GM23248 (cell line): ENCODE data around the gene ARHGAP26. TPM values are rescaled to one million over a fixed set of nuclear protein-coding genes. Genes with fewer than 3 reads are reported as not detected.

Experiments
- DNase-seq: peaks from one replicate; pipeline ENCODE4 v3.0.0-alpha.2; 2015
- H2AFZ ChIP-seq: fragments of 200-600 bp; sonication (generic); 2 replicates; pipeline ENCODE4 v1.6.1; 2016; ENCODE audit warnings: antibody characterized with exemption
- H3F3A ChIP-seq: fragments of 200-600 bp; sonication (generic); 2 replicates; pipeline ENCODE4 v1.6.1; 2016; ENCODE audit warnings: mild to moderate bottlenecking, antibody characterized with exemption, mixed run types; ENCODE audit not compliant: insufficient read depth
- H3K27ac ChIP-seq: fragments of 200-600 bp; sonication (generic); 2 replicates; pipeline ENCODE4 v1.5.1; 2016; ENCODE audit warnings: mild to moderate bottlenecking
- H3K27me3 ChIP-seq: fragments of 200-600 bp; sonication (generic); replicated peaks from 2 replicates; pipeline ENCODE4 v1.6.1; 2016; ENCODE audit warnings: mild to moderate bottlenecking; ENCODE audit not compliant: insufficient read depth
- H3K36me3 ChIP-seq: fragments of 200-600 bp; sonication (generic); 2 replicates; pipeline ENCODE4 v1.6.1; 2016; ENCODE audit warnings: low read depth, mild to moderate bottlenecking
- H3K4me1 ChIP-seq: fragments of 200-600 bp; sonication (generic); 2 replicates; pipeline ENCODE4 v1.6.1; 2016; ENCODE audit warnings: mild to moderate bottlenecking; ENCODE audit not compliant: insufficient read depth
- H3K4me2 ChIP-seq: fragments of 200-600 bp; sonication (generic); one replicate; pipeline ENCODE4 v1.6.1; 2016; ENCODE audit warnings: mild to moderate bottlenecking; ENCODE audit not compliant: unreplicated experiment
- H3K4me3 ChIP-seq: fragments of 200-600 bp; sonication (generic); 2 replicates; pipeline ENCODE4 v1.5.1; 2016; ENCODE audit warnings: mild to moderate bottlenecking
- H3K79me2 ChIP-seq: fragments of 200-600 bp; sonication (generic); 2 replicates; pipeline ENCODE4 v1.6.1; 2016; ENCODE audit warnings: mild to moderate bottlenecking; ENCODE audit not compliant: insufficient read depth
- H3K9ac ChIP-seq: fragments of 200-600 bp; sonication (generic); 2 replicates; pipeline ENCODE4 v1.6.1; 2016; ENCODE audit warnings: mild to moderate bottlenecking
- H3K9me2 ChIP-seq: fragments of 200-600 bp; sonication (generic); 2 replicates; pipeline ENCODE4 v1.6.1; 2016; ENCODE audit warnings: mixed run types, mild to moderate bottlenecking, moderate library complexity; ENCODE audit not compliant: insufficient read depth
- H3K9me3 ChIP-seq: fragments of 200-600 bp; sonication (generic); one replicate; pipeline ENCODE4 v1.6.1; 2017; ENCODE audit warnings: low read depth
- H4K20me1 ChIP-seq: fragments of 200-600 bp; sonication (generic); 2 replicates; pipeline ENCODE4 v1.6.0; 2016; ENCODE audit not compliant: insufficient read depth
- EZH2 ChIP-seq: fragments of 200-600 bp; sonication (generic); IDR thresholded peaks from 2 replicates; pipeline ENCODE4 v1.6.1; 2018; ENCODE audit warnings: antibody characterized with exemption, mild to moderate bottlenecking; ENCODE audit not compliant: insufficient read depth, poor library complexity, severe bottlenecking
- EZH2phosphoT487 ChIP-seq: fragments of 200-600 bp; sonication (generic); IDR thresholded peaks from 2 replicates; pipeline ENCODE4 v1.6.1; 2018; ENCODE audit warnings: antibody characterized with exemption, moderate library complexity, mild to moderate bottlenecking, low read depth; ENCODE audit not compliant: insufficient read depth
- WGBS, 2 experiments: methylation state at CpG; one replicate each; pipeline ENCODE4 v1.1.6; 2015 to 2017; ENCODE audit warnings: low lambda C conversion rate in 2 of 2, low coverage in 1 of 2; ENCODE audit errors: missing lambda C conversion rate in 2 of 2; 5-methylcytosine and 5-hydroxymethylcytosine counted together
- in situ Hi-C: fragments of 300-500 bp; cut with MboI; formaldehyde crosslinking; loops from 2 replicates; pipeline ENCODE4 v1.15.0; 2020
- polyA plus RNA-seq: library from polyadenylated mRNA; unstranded; fragments of >200 nt; fragmentation: Nextera tagmentation; extraction: Ambion mirVana; gene quantifications from 2 replicates; pipeline ENCODE4 v1.2.1, GENCODE V29; 2016
- total RNA-seq: library from RNA; depleted of rRNA; stranded (reverse); fragments of >200 nt; shearing (Covaris generic); gene quantifications from 2 replicates; pipeline ENCODE4 v1.2.3, GENCODE V29; 2014

Gene ARHGAP26
- total and polyA plus RNA-seq, 2 experiments from 2014 or later = 1.6 to 1.7 TPM

GRCh38 chr5:142820447-142820846, 50.3 kb downstream of the ARHGAP26 start:
- H3K27ac ChIP-seq = no peak overlapping the region
- in situ Hi-C loops = no loop called here
- DNase-seq = no peak
- no peak overlapping the region for H2AFZ ChIP-seq
- no peaks in the 10 kb centered on the region for H3K9me3 ChIP-seq
- TF ChIP-seq EZH2 (no peak), EZH2phosphoT487 (no peak)
- H3K9me2 ChIP-seq = no peaks in the 10 kb centered on the region
- no peak overlapping the region for H3K9ac ChIP-seq
- H3K4me2 ChIP-seq = no peak overlapping the region
- H4K20me1 ChIP-seq = no peaks in the 10 kb centered on the region
- peaks cover 35% of the 10 kb centered on the region for H3F3A ChIP-seq
- H3K79me2 ChIP-seq = no peaks in the 10 kb centered on the region
- no peaks in the 10 kb centered on the region for H3K36me3 ChIP-seq
- 96 to 98% methylated on average over 5 of the region's 5 CpGs for WGBS, 2 experiments
- no peak overlapping the region for H3K4me3 ChIP-seq
- H3K27me3 ChIP-seq = no peaks in the 10 kb centered on the region
- peaks cover 68% of the 10 kb centered on the region for H3K4me1 ChIP-seq

- Histone ChIP-seq H3K4me1 (peaks cover 72% of the 10 kb centered on the region), H4K20me1 (no peaks in the 10 kb centered on the region), H3K4me3 (no peak overlapping the region), H3K9me2 (no peaks in the 10 kb centered on the region), H3K4me2 (peak overlapping the region; percentile 80), H3K27ac (0 out of 2 replicates have a peak overlapping the region, but pooled peaks have one; percentile 2), H2AFZ (no peak overlapping the region), H3K9ac (no peak overlapping the region), H3K27me3 (no peaks in the 10 kb centered on the region), H3K36me3 (no peaks in the 10 kb centered on the region), H3K79me2 (no peaks in the 10 kb centered on the region), H3K9me3 (no peaks in the 10 kb centered on the region), H3F3A (peaks cover 30% of the 10 kb centered on the region)
- no peak for DNase-seq
- 76 to 83% methylated on average over 2 of the region's 2 CpGs for WGBS, 2 experiments
- TF ChIP-seq EZH2phosphoT487 (no peak), EZH2 (no peak)
- in situ Hi-C loops = no loop called here
Observed at GRCh38 chr5:142821034-142821732, 51.0 kb downstream of the ARHGAP26 start.

GRCh38 chr5:142821733-142822487, 51.7 kb downstream of the ARHGAP26 start:
- peak; percentile 95 for DNase-seq
- no peak overlapping the region for H2AFZ ChIP-seq
- no peaks in the 10 kb centered on the region for H3K27me3 ChIP-seq
- peak overlapping the region; percentile 36; the same call in 1 of the 2 replicates for H3K4me3 ChIP-seq
- H3F3A ChIP-seq = peaks cover 32% of the 10 kb centered on the region
- no peaks in the 10 kb centered on the region for H3K9me3 ChIP-seq
- peak overlapping the region; percentile 20 for H3K27ac ChIP-seq
- no peaks in the 10 kb centered on the region for H3K79me2 ChIP-seq
- H3K9ac ChIP-seq = no peak overlapping the region
- H3K4me1 ChIP-seq = peaks cover 72% of the 10 kb centered on the region
- H4K20me1 ChIP-seq = no peaks in the 10 kb centered on the region
- TF ChIP-seq EZH2 (no peak), EZH2phosphoT487 (no peak)
- 17 to 22% methylated on average over 3 of the region's 3 CpGs for WGBS, 2 experiments
- H3K9me2 ChIP-seq = no peaks in the 10 kb centered on the region
- no peaks in the 10 kb centered on the region for H3K36me3 ChIP-seq
- in situ Hi-C loops = no loop called here
- peak overlapping the region; percentile 80 for H3K4me2 ChIP-seq

- DNase-seq = no peak
- peaks cover 72% of the 10 kb centered on the region for H3K4me1 ChIP-seq
- TF ChIP-seq EZH2 (no peak), EZH2phosphoT487 (no peak)
Observed at GRCh38 chr5:142823126-142823525, 52.9 kb downstream of the ARHGAP26 start.

More at GRCh38 chr5:142823126-142823525, 52.9 kb downstream of the ARHGAP26 start:
- Histone ChIP-seq H3K27ac (no peak overlapping the region), H3K9ac (no peak overlapping the region), H3K4me3 (no peak overlapping the region), H3F3A (peaks cover 45% of the 10 kb centered on the region), H3K4me2 (no peak overlapping the region), H3K9me3 (no peaks in the 10 kb centered on the region), H2AFZ (no peak overlapping the region), H3K27me3 (no peaks in the 10 kb centered on the region), H3K79me2 (no peaks in the 10 kb centered on the region), H4K20me1 (no peaks in the 10 kb centered on the region), H3K36me3 (no peaks in the 10 kb centered on the region), H3K9me2 (no peaks in the 10 kb centered on the region)
- 81 to 84% methylated on average over 2 of the region's 2 CpGs for WGBS, 2 experiments
- in situ Hi-C loops = no loop called here
